IMR-90 (cell line): ENCODE results near the gene SLC5A10. TPM values are rescaled to one million over a fixed set of nuclear protein-coding genes. Genes with fewer than 3 reads are reported as not detected.
"Not testable (repeated sequence)": the region's sequence is repeated elsewhere in the genome, so short reads cannot be mapped to it uniquely, and the experiment has no call there.

Experiments used
- ATAC-seq: fragments of 200-7000 bp; cut with Tn5 transposase; 2 replicates; pipeline ENCODE4 v1.9.1; 2020; ENCODE audit warnings: low read depth, mild to moderate bottlenecking, moderate library complexity
- BruUV-seq: library from RNA; stranded (reverse); fragments of 400-500 nt; replicated peaks from 2 replicates; lab custom pipeline; 2021; lab: Mats Ljungman, UMichigan
- CTCF ChIA-PET: fragments of 300-600 bp; formaldehyde crosslinking; extraction: SDS; loops from one replicate; lab custom pipeline; 2021; ENCODE audit warnings: antibody characterized with exemption; lab: Yijun Ruan, JAX
- POLR2A ChIA-PET: fragments of 300-600 bp; sonication (Branson Sonifier 250); formaldehyde crosslinking; loops from one replicate; lab custom pipeline; 2022; ENCODE audit warnings: antibody characterized with exemption; ENCODE audit not compliant: unreplicated experiment; lab: Charles Lee
- DNase-seq: peaks from one replicate; pipeline ENCODE4 v3.0.0; 2013
- H2AFZ ChIP-seq: replicated peaks from 2 replicates; pipeline ENCODE3; 2013; ENCODE audit warnings: low read length, mild to moderate bottlenecking; ENCODE audit not compliant: poor library complexity
- H2AK5ac ChIP-seq: 2 replicates; pipeline ENCODE4 v1.6.1; 2013; ENCODE audit warnings: low read depth, low read length, inconsistent platforms
- H2AK9ac ChIP-seq: replicated peaks from 2 replicates; pipeline ENCODE3; 2013; ENCODE audit warnings: mild to moderate bottlenecking, low read depth, low read length, moderate library complexity; ENCODE audit not compliant: poor library complexity
- H2BK120ac ChIP-seq: 2 replicates; pipeline ENCODE4 v1.6.1; 2013; ENCODE audit warnings: low read depth, low read length, inconsistent platforms
- H2BK15ac ChIP-seq: 3 replicates; pipeline ENCODE4 v1.6.1; 2013; ENCODE audit warnings: low read depth, low read length, inconsistent platforms
- H2BK20ac ChIP-seq: 2 replicates; pipeline ENCODE4 v1.6.1; 2013; ENCODE audit warnings: low read depth, mild to moderate bottlenecking, inconsistent platforms, low read length, moderate library complexity
- H2BK5ac ChIP-seq: 2 replicates; pipeline ENCODE4 v1.6.1; 2013; ENCODE audit warnings: mild to moderate bottlenecking, low read depth, low read length, inconsistent platforms; ENCODE audit not compliant: poor library complexity, severe bottlenecking
- H3K14ac ChIP-seq: replicated peaks from 2 replicates; pipeline ENCODE4 v1.6.1; 2013; ENCODE audit warnings: low read depth, low read length, inconsistent platforms
- H3K18ac ChIP-seq: 2 replicates; pipeline ENCODE4 v1.6.1; 2013; ENCODE audit warnings: low read depth, low read length, control low read depth
- H3K23ac ChIP-seq: 2 replicates; pipeline ENCODE4 v1.6.1; 2013; ENCODE audit warnings: low read depth, low read length, inconsistent platforms
- H3K27ac ChIP-seq: 2 replicates; pipeline ENCODE4 v1.5.1; 2013; ENCODE audit warnings: mild to moderate bottlenecking, control low read depth, low read length; ENCODE audit not compliant: insufficient read depth
- H3K27me3 ChIP-seq: 2 replicates; pipeline ENCODE4 v1.6.1; 2013; ENCODE audit warnings: low read length; ENCODE audit not compliant: control insufficient read depth, insufficient read depth
- H3K36me3 ChIP-seq: 2 replicates; pipeline ENCODE4 v1.6.1; 2013; ENCODE audit warnings: low read length, mixed read lengths; ENCODE audit not compliant: control insufficient read depth, insufficient read depth
- H3K4ac ChIP-seq: 2 replicates; pipeline ENCODE4 v1.6.1; 2013; ENCODE audit warnings: low read depth, low read length, inconsistent platforms
- H3K4me1 ChIP-seq: 2 replicates; pipeline ENCODE4 v1.6.1; 2013; ENCODE audit warnings: low read length, mixed read lengths; ENCODE audit not compliant: control insufficient read depth, insufficient read depth
- H3K4me2 ChIP-seq: 2 replicates; pipeline ENCODE4 v1.6.1; 2013; ENCODE audit warnings: low read depth, mild to moderate bottlenecking, control low read depth, low read length, moderate library complexity
- H3K4me3 ChIP-seq: 2 replicates; pipeline ENCODE4 v1.5.1; 2013; ENCODE audit warnings: low read depth, mild to moderate bottlenecking, control low read depth, low read length, moderate library complexity; ENCODE audit not compliant: insufficient read depth
- H3K56ac ChIP-seq: 2 replicates; pipeline ENCODE4 v1.6.1; 2013; ENCODE audit warnings: low read length, inconsistent platforms; ENCODE audit not compliant: insufficient read depth; ENCODE audit errors: extremely low read depth
- H3K79me1 ChIP-seq, 2 experiments: 2 replicates each; pipeline ENCODE4 v1.6.1; 2013; ENCODE audit warnings: low read length in 2 of 2, inconsistent platforms in 1 of 2, low read depth in 1 of 2
- H3K9ac ChIP-seq: 2 replicates; pipeline ENCODE4 v1.6.1; 2013; ENCODE audit warnings: low read depth, low read length, control low read depth
- H3K9me1 ChIP-seq: 2 replicates; pipeline ENCODE4 v1.6.1; 2013; ENCODE audit warnings: low read length, inconsistent platforms; ENCODE audit not compliant: insufficient read depth
- H3K9me3 ChIP-seq: 2 replicates; pipeline ENCODE4 v1.6.1; 2013; ENCODE audit warnings: low read length; ENCODE audit not compliant: control insufficient read depth, insufficient read depth
- H4K20me1 ChIP-seq: 2 replicates; pipeline ENCODE4 v1.6.1; 2013; ENCODE audit warnings: low read length, inconsistent platforms; ENCODE audit not compliant: insufficient read depth
- H4K5ac ChIP-seq: 2 replicates; pipeline ENCODE4 v1.6.1; 2013; ENCODE audit warnings: mild to moderate bottlenecking, low read depth, low read length, control low read depth
- H4K8ac ChIP-seq, 2 experiments: 2 replicates each; pipeline ENCODE4 v1.6.1; 2013; ENCODE audit warnings: low read depth in 2 of 2, low read length in 2 of 2, control low read depth in 1 of 2, inconsistent platforms in 1 of 2
- H4K91ac ChIP-seq: 2 replicates; pipeline ENCODE4 v1.6.1; 2013; ENCODE audit warnings: low read depth, low read length, inconsistent platforms; ENCODE audit not compliant: insufficient read depth
- whole genome bisulfite sequencing, 2 experiments: methylation state at CpG; one replicate each; pipeline versions ENCODE4 v1.1.5 to v1.1.7; 2013; ENCODE audit warnings: missing lambda C conversion rate in 2 of 2; ENCODE audit not compliant: insufficient read length in 1 of 2; ENCODE audit errors: extremely low coverage in 2 of 2; 5-methylcytosine and 5-hydroxymethylcytosine counted together
- dilution Hi-C: fragments of 300-500 bp; cut with HindIII; formaldehyde crosslinking; loops from one replicate; pipeline ENCODE4 v1.14.3; 2018; ENCODE audit warnings: low sequenced_read_pairs; ENCODE audit not compliant: unreplicated experiment
- in situ Hi-C: fragments of 300-500 bp; cut with MboI; formaldehyde crosslinking; loops from 3 replicates; pipeline ENCODE4 v1.14.3; 2019; ENCODE audit warnings: low sequenced_read_pairs, inconsistent platforms, mixed read lengths
- intact Hi-C: fragments of 100-400 bp; cut with micrococcal nuclease; formaldehyde crosslinking; loops from 2 replicates; pipeline ENCODE4 v1.10.0; 2022
- polyA plus RNA-seq, 3 experiments: library from polyadenylated mRNA; depleted of rRNA; stranded (reverse); fragments of >200 nt; gene quantifications; 2 replicates each; pipeline ENCODE4 v1.2.3, GENCODE V29; 2012; ENCODE audit warnings: low replicate concordance in 1 of 3
- total RNA-seq: library from RNA; depleted of rRNA; stranded (reverse); fragments of >200 nt; gene quantifications from 2 replicates; pipeline ENCODE4 v1.2.3, GENCODE V29; 2012

Gene SLC5A10
- total and polyA plus RNA-seq, 2 of the 4 experiments (the other 2 are of a cell fraction) = not detected

GRCh38 chr17:19036186-19036585, 84.2 kb downstream of the SLC5A10 start:
- H3K4me3 ChIP-seq, H3K9me1 ChIP-seq, H2AK5ac ChIP-seq, H2BK15ac ChIP-seq, H4K5ac ChIP-seq, H3K14ac ChIP-seq, ATAC-seq, H3K27ac ChIP-seq, H3K4me2 ChIP-seq, H3K9ac ChIP-seq, H2BK120ac ChIP-seq, H3K4me1 ChIP-seq, H4K20me1 ChIP-seq, H3K23ac ChIP-seq, H2BK20ac ChIP-seq, H3K18ac ChIP-seq, DNase-seq, POLR2A ChIA-PET, CTCF ChIA-PET, H3K27me3 ChIP-seq, dilution Hi-C loops, H3K9me3 ChIP-seq, H3K36me3 ChIP-seq, intact Hi-C loops, H3K56ac ChIP-seq, H2AFZ ChIP-seq, H4K8ac ChIP-seq, H3K4ac ChIP-seq, BruUV-seq, H3K79me1 ChIP-seq, H2BK5ac ChIP-seq, in situ Hi-C loops, H2AK9ac ChIP-seq, H4K91ac ChIP-seq: not testable (repeated sequence)
- no CpG with 5 or more reads among the region's 6 CpGs for WGBS, 2 experiments

- H3K4me1 ChIP-seq, H4K5ac ChIP-seq, H3K9ac ChIP-seq, H2AK5ac ChIP-seq, H4K20me1 ChIP-seq, H3K36me3 ChIP-seq, DNase-seq, H2BK15ac ChIP-seq, H3K4me3 ChIP-seq, H2BK20ac ChIP-seq, BruUV-seq, H2BK5ac ChIP-seq, H2BK120ac ChIP-seq, H3K18ac ChIP-seq, H4K8ac ChIP-seq, H3K4me2 ChIP-seq, CTCF ChIA-PET, H3K9me3 ChIP-seq, H3K27ac ChIP-seq, H3K23ac ChIP-seq, in situ Hi-C loops, intact Hi-C loops, H3K27me3 ChIP-seq, H2AFZ ChIP-seq, H2AK9ac ChIP-seq, H3K56ac ChIP-seq, dilution Hi-C loops, H3K4ac ChIP-seq, H3K79me1 ChIP-seq, H3K9me1 ChIP-seq, H4K91ac ChIP-seq, ATAC-seq, POLR2A ChIA-PET, H3K14ac ChIP-seq: not testable (repeated sequence)
- no CpG with 5 or more reads among the region's 6 CpGs for WGBS, 2 experiments
These were observed 85.6 kb downstream of the SLC5A10 start for GRCh38 chr17:19037547-19037946.
